Panc1 (cell line): ENCODE measurements around the gene STK32C.

ENCODE experiments used
- POLR2AphosphoS5 ChIP-seq: IDR thresholded peaks from 2 replicates; pipeline ENCODE4 v1.6.1; 2012; ENCODE audit warnings: mild to moderate bottlenecking, low read depth, low read length, moderate library complexity
- REST ChIP-seq, 2 experiments: IDR thresholded peaks; 2 replicates each; pipeline ENCODE4 v1.6.1; 2011 to 2012; ENCODE audit warnings: low read depth in 2 of 2, control low read depth in 1 of 2, low read length in 1 of 2, mild to moderate bottlenecking in 1 of 2, moderate library complexity in 1 of 2; ENCODE audit not compliant: insufficient read depth in 1 of 2
- SIN3A ChIP-seq: IDR thresholded peaks from 2 replicates; pipeline ENCODE4 v1.6.1; 2012; ENCODE audit warnings: low read depth, mild to moderate bottlenecking, low read length, moderate library complexity, borderline replicate concordance; ENCODE audit not compliant: insufficient read depth
- TF ChIP-seq, protein P1 (sequence below): fragments of 450-650 bp; IDR thresholded peaks from 2 replicates; pipeline ENCODE4 v1.5.1; 2017; ENCODE audit warnings: mild to moderate bottlenecking

GRCh38 chr10:132232023-132232951 is 75.5 kb downstream of the STK32C start:
- TF ChIP-seq, protein P1, sequence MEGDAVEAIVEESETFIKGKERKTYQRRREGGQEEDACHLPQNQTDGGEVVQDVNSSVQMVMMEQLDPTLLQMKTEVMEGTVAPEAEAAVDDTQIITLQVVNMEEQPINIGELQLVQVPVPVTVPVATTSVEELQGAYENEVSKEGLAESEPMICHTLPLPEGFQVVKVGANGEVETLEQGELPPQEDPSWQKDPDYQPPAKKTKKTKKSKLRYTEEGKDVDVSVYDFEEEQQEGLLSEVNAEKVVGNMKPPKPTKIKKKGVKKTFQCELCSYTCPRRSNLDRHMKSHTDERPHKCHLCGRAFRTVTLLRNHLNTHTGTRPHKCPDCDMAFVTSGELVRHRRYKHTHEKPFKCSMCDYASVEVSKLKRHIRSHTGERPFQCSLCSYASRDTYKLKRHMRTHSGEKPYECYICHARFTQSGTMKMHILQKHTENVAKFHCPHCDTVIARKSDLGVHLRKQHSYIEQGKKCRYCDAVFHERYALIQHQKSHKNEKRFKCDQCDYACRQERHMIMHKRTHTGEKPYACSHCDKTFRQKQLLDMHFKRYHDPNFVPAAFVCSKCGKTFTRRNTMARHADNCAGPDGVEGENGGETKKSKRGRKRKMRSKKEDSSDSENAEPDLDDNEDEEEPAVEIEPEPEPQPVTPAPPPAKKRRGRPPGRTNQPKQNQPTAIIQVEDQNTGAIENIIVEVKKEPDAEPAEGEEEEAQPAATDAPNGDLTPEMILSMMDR: no peak
- no peak for TF ChIP-seq POLR2AphosphoS5
- TF ChIP-seq REST (IDR thresholded peaks at IDR 0.05; ENCODE audit: insufficient read depth in 1 of 2, low read depth in 2 of 2, low read length in 1 of 2): no peak
- no peak for TF ChIP-seq SIN3A
